DND-41 (cell line): ENCODE measurements around the gene ARHGEF19.

Source experiments
- ATAC-seq: fragments of 200-7000 bp; cut with Tn5 transposase; 3 replicates; pipeline ENCODE4 v1.9.1; 2021; ENCODE audit warnings: low read depth; ENCODE audit not compliant: insufficient read depth
- DNase-seq: peaks from one replicate; pipeline ENCODE4 v3.0.0-alpha.2; 2020
- H2AFZ ChIP-seq: 2 replicates; pipeline ENCODE4 v1.6.0; 2012; ENCODE audit warnings: low read depth, low read length
- H3K27ac ChIP-seq: 2 replicates; pipeline ENCODE4 v1.5.1; 2012; ENCODE audit warnings: low read length, inconsistent platforms
- H3K27me3 ChIP-seq: fragments of 200-600 bp; sonication (generic); 2 replicates; pipeline ENCODE4 v1.6.0; 2012; ENCODE audit warnings: low read length, mild to moderate bottlenecking, inconsistent platforms; ENCODE audit not compliant: insufficient read depth, poor library complexity
- H3K36me3 ChIP-seq: 2 replicates; pipeline ENCODE4 v1.5.1; 2012; ENCODE audit warnings: low read length, inconsistent platforms; ENCODE audit not compliant: insufficient read depth
- H3K4me1 ChIP-seq: 2 replicates; pipeline ENCODE4 v1.5.1; 2012; ENCODE audit warnings: mild to moderate bottlenecking, low read length; ENCODE audit not compliant: insufficient read depth
- H3K4me2 ChIP-seq: 2 replicates; pipeline ENCODE4 v1.6.0; 2012; ENCODE audit warnings: mild to moderate bottlenecking, moderate library complexity, low read length, inconsistent platforms; ENCODE audit not compliant: insufficient read depth
- H3K4me3 ChIP-seq, 2 experiments: fragments of 200-600 bp in 1 of 2; shearing (Covaris generic) in 1 of 2; 2 replicates each; pipeline ENCODE4 v1.5.1; 2012 to 2016; ENCODE audit warnings: inconsistent platforms in 2 of 2, low read length in 2 of 2, mild to moderate bottlenecking in 2 of 2, low read depth in 1 of 2, moderate library complexity in 1 of 2
- H3K79me2 ChIP-seq: 2 replicates; pipeline ENCODE4 v1.6.0; 2012; ENCODE audit warnings: low read length, inconsistent platforms; ENCODE audit not compliant: insufficient read depth
- H3K9ac ChIP-seq: 2 replicates; pipeline ENCODE4 v1.6.0; 2012; ENCODE audit warnings: low read depth, mild to moderate bottlenecking, inconsistent platforms, low read length, moderate library complexity
- H3K9me3 ChIP-seq: 2 replicates; pipeline ENCODE4 v1.5.1; 2012; ENCODE audit warnings: low read length, moderate library complexity, mild to moderate bottlenecking, inconsistent platforms; ENCODE audit not compliant: insufficient read depth, severe bottlenecking
- H4K20me1 ChIP-seq: 2 replicates; pipeline ENCODE4 v1.6.0; 2012; ENCODE audit warnings: low read length; ENCODE audit not compliant: insufficient read depth
- EZH2 ChIP-seq: IDR thresholded peaks from 3 replicates; pipeline ENCODE4 v1.6.1; 2012; ENCODE audit warnings: borderline replicate concordance, low read depth, mild to moderate bottlenecking, moderate library complexity, low read length, inconsistent platforms; ENCODE audit not compliant: severe bottlenecking
- TF ChIP-seq, protein P1 (sequence below): IDR thresholded peaks from 2 replicates; pipeline ENCODE4 v1.5.1; 2012; ENCODE audit warnings: borderline replicate concordance, low read length, moderate library complexity, mild to moderate bottlenecking; ENCODE audit not compliant: poor library complexity, severe bottlenecking; ENCODE audit errors: extremely low read depth

Gene ARHGEF19

DNA sequence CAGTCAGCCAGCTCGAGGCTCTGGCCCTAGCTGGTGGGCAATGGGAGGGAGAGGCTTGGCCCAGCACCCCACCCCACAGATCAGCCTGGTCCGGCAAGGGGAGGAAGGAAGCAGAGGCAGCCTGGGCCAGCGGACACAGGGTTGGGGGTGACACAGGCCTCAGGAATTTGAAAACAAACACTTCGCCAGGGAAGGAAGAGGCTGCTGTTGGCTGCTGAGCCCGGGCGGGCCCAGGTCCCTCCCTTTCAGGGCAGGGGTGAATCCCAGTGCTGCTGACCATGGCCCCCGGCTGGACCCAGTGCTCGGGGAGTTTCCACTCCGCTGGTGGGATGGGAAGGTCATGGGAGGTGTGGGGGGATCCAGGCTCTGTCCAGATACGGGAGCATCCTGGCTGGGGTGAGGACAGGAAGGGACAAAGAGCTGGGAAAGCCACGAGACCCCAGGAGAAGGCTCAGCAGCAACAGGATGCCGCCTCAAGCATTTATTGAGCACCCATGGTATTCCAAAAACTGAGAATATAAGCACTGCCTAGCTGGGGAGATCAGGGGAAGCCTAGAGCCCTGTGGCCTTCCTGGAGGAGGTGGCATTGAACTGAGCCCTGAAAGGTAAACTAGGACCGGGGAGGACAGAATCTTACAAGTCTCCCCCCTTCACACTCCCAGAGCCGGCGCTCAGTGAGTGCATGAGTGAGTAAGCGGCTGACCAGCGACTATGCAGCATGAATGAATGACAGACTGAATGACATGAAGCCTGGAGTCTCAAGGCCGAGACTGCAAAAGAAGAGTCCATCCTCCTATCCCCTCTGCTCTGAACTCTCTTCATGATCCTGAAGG, 30.3 kb downstream of the ARHGEF19 start:
- no peak overlapping the region for H3K4me3 ChIP-seq
- no peaks in the 10 kb centered on the region; the same call in 1 of the 2 replicates for H4K20me1 ChIP-seq
- TF ChIP-seq EZH2, result no peak
- TF ChIP-seq, protein P1, sequence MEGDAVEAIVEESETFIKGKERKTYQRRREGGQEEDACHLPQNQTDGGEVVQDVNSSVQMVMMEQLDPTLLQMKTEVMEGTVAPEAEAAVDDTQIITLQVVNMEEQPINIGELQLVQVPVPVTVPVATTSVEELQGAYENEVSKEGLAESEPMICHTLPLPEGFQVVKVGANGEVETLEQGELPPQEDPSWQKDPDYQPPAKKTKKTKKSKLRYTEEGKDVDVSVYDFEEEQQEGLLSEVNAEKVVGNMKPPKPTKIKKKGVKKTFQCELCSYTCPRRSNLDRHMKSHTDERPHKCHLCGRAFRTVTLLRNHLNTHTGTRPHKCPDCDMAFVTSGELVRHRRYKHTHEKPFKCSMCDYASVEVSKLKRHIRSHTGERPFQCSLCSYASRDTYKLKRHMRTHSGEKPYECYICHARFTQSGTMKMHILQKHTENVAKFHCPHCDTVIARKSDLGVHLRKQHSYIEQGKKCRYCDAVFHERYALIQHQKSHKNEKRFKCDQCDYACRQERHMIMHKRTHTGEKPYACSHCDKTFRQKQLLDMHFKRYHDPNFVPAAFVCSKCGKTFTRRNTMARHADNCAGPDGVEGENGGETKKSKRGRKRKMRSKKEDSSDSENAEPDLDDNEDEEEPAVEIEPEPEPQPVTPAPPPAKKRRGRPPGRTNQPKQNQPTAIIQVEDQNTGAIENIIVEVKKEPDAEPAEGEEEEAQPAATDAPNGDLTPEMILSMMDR, result no peak
- H3K9me3 ChIP-seq, result no peaks in the 10 kb centered on the region
- no peak for ATAC-seq
- no peak overlapping the region for H3K9ac ChIP-seq
- no peak overlapping the region for H2AFZ ChIP-seq
- H3K4me2 ChIP-seq, result no peak overlapping the region
- no peak overlapping the region for H3K27ac ChIP-seq
- no peak for DNase-seq
- H3K36me3 ChIP-seq, result no peaks in the 10 kb centered on the region
- no peaks in the 10 kb centered on the region for H3K27me3 ChIP-seq
- H3K4me1 ChIP-seq, result no peaks in the 10 kb centered on the region
- no peaks in the 10 kb centered on the region for H3K79me2 ChIP-seq

DNA sequence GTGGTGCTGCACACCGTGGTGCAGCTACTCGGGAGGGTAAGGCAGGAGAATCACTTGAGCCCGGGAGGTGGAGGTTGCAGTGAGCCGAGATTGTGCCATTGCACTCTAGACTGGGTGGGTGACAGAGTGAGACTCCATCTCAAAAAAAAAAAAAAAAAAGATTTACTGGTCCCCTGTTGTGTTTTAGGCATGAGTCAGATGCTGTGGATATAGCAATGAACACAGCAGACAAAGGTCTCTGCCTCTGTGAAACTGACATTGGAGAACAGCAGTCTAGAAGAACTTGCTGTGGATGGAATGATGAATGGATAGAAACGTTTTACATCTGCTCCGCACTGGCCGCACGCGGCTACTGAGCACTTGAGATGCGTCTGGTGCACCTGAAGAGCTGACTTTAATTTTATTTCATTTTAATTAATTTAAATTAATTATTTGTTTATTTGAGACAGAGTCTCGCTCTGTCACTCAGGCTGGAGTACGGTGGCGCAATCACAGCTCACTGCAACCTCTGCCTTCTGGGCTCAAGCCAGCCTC, 32.1 kb downstream of the ARHGEF19 start:
- no peak overlapping the region for H3K9ac ChIP-seq
- no peak overlapping the region for H3K4me3 ChIP-seq
- no peaks in the 10 kb centered on the region; the same call in 1 of the 2 replicates for H4K20me1 ChIP-seq
- TF ChIP-seq, protein P1, result no peak
- no peak for TF ChIP-seq EZH2
- H3K27ac ChIP-seq, result no peak overlapping the region
- no peak overlapping the region for H2AFZ ChIP-seq
- H3K36me3 ChIP-seq, result no peaks in the 10 kb centered on the region
- H3K9me3 ChIP-seq, result no peaks in the 10 kb centered on the region
- H3K27me3 ChIP-seq, result no peaks in the 10 kb centered on the region
- H3K4me1 ChIP-seq, result no peaks in the 10 kb centered on the region
- H3K4me2 ChIP-seq, result no peak overlapping the region
- ATAC-seq, result no peak
- no peak for DNase-seq
- no peaks in the 10 kb centered on the region for H3K79me2 ChIP-seq

DNA sequence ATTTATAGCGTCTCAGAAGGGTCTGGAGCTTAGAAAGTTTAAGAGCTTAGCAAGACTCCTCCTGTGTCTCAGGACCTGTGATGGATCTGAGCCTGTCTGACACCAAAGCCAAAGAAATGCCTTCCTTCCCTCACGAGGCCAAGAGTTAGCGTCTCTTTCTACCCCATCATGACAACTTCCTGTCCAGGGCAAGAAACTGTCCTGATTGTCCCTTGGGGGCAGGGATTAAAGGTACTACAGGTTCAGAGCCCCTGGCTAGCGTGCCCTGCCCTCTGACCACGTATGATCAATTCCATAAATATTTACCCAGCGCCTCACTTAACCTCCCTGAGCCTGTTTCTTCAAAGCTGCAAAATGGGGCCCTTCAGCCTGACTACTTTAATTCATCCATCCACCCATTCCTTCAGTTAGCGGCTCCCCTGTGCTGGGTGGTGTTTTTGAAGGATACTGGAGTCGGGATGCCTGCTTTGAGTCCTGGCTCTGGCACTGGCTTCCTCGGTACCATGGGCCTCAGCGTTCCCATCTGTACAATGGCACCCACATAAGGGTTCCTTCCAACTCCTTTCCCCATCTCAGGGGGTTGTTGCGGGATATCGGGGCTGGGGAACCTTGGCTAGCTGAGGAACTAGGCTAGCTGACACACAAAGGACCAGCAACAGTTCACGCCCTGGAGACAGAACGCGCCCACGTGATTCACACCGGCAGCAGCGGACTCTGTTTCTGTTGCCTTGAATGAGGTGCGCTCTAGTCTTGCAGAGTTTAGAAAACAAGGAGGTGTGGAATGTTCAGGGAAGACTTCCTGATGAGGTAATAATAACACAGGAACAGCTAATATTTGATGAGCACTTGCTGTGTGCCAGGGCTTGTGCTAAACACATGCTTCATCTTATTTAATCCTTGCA, 33.6 kb downstream of the ARHGEF19 start:
- ATAC-seq, result no peak
- H4K20me1 ChIP-seq, result no peaks in the 10 kb centered on the region
- no peak overlapping the region for H2AFZ ChIP-seq
- no peak overlapping the region for H3K9ac ChIP-seq
- H3K36me3 ChIP-seq, result no peaks in the 10 kb centered on the region
- H3K9me3 ChIP-seq, result no peaks in the 10 kb centered on the region
- no peaks in the 10 kb centered on the region for H3K27me3 ChIP-seq
- no peak for DNase-seq
- H3K4me2 ChIP-seq, result no peak overlapping the region
- no peaks in the 10 kb centered on the region for H3K79me2 ChIP-seq
- TF ChIP-seq EZH2, result no peak
- no peak overlapping the region for H3K27ac ChIP-seq
- no peak overlapping the region for H3K4me3 ChIP-seq
- no peaks in the 10 kb centered on the region for H3K4me1 ChIP-seq

DNA sequence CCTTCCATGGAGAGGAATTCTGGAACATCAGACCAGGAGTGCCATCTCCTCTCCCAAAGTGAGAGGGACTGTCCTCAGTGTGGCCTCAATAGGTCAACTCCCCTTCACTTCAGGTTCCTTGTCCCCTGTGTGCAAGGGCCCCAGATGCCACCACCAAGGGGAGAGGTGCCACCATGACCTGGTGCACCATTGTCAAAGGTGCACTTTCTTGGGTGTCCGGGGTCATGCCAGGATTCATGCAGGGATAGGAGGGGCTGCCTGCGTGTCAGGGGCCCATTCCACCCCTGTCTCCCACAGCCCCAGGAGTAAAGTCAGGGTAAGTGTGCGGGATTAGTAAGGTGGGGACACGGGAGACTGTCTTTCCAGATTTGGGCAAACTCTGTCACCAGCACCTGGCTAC, 35.1 kb downstream of the ARHGEF19 start:
- H4K20me1 ChIP-seq, result no peaks in the 10 kb centered on the region; the same call in 1 of the 2 replicates
- no peak overlapping the region for H3K4me2 ChIP-seq
- TF ChIP-seq, protein P1, result no peak
- no peak for TF ChIP-seq EZH2
- no peaks in the 10 kb centered on the region for H3K79me2 ChIP-seq
- H3K9me3 ChIP-seq, result no peaks in the 10 kb centered on the region
- H3K4me3 ChIP-seq, result no peak overlapping the region
- DNase-seq, result no peak
- H3K9ac ChIP-seq, result no peak overlapping the region
- no peaks in the 10 kb centered on the region for H3K36me3 ChIP-seq
- no peak for ATAC-seq
- no peak overlapping the region for H2AFZ ChIP-seq
- no peak overlapping the region for H3K27ac ChIP-seq
- H3K4me1 ChIP-seq, result no peaks in the 10 kb centered on the region
- no peaks in the 10 kb centered on the region for H3K27me3 ChIP-seq
